ENCODE measurements around the gene DHX32.

- TF ChIP-seq POLR2A (IDR thresholded peaks at IDR 0.05; ENCODE audit: low read depth, low read length): no peak
- no peak for TF ChIP-seq TAF1 (IDR thresholded peaks at IDR 0.05; ENCODE audit: low read depth, low read length)
- no peak for TF ChIP-seq POLR2AphosphoS5 (IDR thresholded peaks at IDR 0.05; ENCODE audit: low read depth, low read length)
- TF ChIP-seq PAX5 (IDR thresholded peaks at IDR 0.05; ENCODE audit: insufficient read depth, low read length, severe bottlenecking): no peak
- no peak for TF ChIP-seq SPI1 (IDR thresholded peaks at IDR 0.05; ENCODE audit: low read depth, low read length)
These were observed 44.3 kb upstream of the DHX32 start for GRCh38 chr10:125925262-125925834.

Measured in GM12891 (cell line).